ENCODE results near the gene FAM3D.

Gene FAM3D

DNA sequence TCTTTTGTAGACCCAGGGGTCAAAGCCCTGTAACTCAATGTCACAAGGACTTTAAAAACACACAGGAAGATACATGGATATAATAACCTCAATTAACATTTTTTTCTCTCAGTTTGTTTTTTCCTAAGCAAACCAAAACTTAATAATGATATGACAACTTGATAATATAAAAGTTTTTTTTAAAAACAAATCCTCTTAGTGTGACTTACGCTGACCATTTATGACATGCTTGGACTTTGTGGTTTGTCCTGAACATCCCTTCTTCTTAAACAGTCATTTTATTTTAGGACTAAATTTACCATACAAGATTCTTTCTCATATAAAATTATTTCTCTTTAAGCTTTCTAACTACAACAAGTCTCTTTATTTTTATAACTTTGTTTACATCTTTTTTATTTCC is 25.4 kb upstream of the FAM3D start:
- H3K27ac ChIP-seq, result no peak overlapping the region

DNA sequence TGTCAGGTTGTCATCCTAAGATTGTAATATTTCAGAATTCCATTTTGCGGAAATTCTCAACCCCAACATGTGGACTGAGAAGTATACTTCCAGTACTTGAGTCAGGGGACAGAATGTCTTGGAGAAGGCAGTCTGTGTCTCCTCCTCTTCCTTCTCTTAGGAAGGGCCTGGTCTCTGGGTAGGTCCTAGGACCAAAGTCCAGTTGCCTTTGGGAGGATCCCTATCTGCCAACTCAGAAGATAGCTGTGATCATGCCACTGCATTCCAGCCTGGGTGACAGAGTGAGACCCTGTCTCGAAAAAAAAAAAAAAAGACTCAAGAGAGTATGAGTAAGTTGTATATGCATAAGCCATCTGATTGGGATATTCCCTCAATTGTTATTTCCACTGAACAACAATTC is 23.9 kb upstream of the FAM3D start:
- TF ChIP-seq, protein P1, sequence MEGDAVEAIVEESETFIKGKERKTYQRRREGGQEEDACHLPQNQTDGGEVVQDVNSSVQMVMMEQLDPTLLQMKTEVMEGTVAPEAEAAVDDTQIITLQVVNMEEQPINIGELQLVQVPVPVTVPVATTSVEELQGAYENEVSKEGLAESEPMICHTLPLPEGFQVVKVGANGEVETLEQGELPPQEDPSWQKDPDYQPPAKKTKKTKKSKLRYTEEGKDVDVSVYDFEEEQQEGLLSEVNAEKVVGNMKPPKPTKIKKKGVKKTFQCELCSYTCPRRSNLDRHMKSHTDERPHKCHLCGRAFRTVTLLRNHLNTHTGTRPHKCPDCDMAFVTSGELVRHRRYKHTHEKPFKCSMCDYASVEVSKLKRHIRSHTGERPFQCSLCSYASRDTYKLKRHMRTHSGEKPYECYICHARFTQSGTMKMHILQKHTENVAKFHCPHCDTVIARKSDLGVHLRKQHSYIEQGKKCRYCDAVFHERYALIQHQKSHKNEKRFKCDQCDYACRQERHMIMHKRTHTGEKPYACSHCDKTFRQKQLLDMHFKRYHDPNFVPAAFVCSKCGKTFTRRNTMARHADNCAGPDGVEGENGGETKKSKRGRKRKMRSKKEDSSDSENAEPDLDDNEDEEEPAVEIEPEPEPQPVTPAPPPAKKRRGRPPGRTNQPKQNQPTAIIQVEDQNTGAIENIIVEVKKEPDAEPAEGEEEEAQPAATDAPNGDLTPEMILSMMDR (conservative IDR thresholded peaks at IDR 0.05), result no peak
- no peak for TF ChIP-seq ZFX (IDR thresholded peaks at IDR 0.05)
- no peak overlapping the region for H3K27ac ChIP-seq

More for the DNA sequence above, 25.4 kb upstream of the FAM3D start:
- TF ChIP-seq ZFX (IDR thresholded peaks at IDR 0.05), result no peak
- TF ChIP-seq, protein P1 (conservative IDR thresholded peaks at IDR 0.05), result no peak

DNA sequence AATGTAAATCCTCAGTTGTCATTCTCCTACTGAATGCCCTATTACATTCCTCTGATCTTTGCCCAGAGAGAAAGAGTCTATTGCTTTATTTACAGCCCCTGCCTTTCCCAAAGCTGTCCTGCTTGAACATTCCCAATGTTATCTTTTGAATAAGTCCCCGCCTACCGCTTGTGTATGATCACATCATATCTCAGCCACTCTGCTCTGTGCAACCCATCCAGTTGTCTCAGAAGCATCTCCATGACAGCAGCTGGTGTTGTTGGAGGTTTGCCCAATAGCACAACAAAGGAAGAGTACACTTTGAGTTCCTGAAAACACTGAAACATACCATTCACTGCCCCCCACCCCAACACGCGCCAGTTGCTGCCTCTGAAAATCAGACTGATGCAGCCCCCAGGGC is 22.0 kb upstream of the FAM3D start:
- H3K27ac ChIP-seq, result no peak overlapping the region
- TF ChIP-seq, protein P1 (conservative IDR thresholded peaks at IDR 0.05), result no peak
- TF ChIP-seq ZFX (IDR thresholded peaks at IDR 0.05), result no peak

DNA sequence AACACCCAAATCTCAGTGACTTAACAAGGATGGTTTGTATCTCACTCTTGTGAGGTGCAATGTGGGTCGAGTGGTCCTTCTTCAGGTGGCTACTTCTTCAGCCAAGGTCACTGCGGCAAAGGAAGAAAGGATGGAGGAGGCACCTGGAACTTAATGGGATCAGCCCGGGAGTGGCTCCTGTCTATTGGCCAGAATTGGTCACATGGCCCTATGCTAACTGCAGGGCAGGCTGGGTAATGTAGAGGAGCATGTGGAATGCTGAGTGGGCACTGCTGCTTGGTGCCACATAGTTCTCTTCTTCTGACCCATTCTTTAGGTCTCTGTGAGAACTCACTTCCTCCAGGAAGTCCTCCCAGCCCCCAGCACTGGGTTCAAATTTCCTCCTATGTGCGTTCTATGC is 20.3 kb upstream of the FAM3D start:
- H3K27ac ChIP-seq, result no peak overlapping the region
- TF ChIP-seq ZFX (IDR thresholded peaks at IDR 0.05), result no peak
- TF ChIP-seq, protein P1 (conservative IDR thresholded peaks at IDR 0.05), result no peak

DNA sequence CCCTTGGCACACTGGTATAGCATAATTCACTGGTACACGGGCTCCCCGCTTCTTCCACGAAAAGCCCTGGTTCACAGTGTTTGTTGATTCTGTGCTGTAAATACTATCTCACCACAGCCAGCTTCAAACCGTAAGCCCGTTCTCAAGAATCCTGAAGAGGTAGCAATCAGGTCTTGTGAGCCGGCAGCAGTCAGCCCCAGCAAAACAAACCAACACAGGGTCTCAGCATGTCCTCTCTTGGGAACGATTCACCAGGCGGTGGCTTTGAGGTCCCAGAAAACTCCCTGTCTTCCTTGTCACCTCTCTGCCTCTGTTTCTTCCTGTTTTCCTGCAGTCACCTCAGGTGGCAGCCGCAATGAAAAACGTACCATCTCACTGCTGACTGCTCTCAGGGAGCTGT is 19.1 kb upstream of the FAM3D start:
- no peak overlapping the region for H3K27ac ChIP-seq
- no peak for TF ChIP-seq ZFX (IDR thresholded peaks at IDR 0.05)
- TF ChIP-seq, protein P1 (conservative IDR thresholded peaks at IDR 0.05), result no peak

DNA sequence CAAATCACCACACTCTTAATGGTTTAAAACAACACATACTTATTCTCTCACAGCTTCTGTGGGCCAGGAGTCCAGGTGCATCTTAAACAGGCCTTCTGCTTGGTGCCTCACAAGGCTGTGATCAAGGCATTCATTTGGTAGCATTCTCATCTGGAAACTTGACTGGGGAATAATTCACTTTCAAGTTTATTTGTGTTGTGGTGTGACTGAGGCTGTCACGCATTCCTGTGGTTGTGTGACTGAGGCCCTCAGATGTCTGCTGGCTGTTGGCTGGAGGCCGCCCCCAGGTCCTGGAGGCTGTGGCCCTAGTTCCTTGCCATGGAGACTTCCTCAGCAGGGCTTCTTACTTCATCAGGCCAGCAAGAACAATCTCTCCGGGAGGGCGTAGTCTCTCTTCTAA is 16.9 kb upstream of the FAM3D start:
- TF ChIP-seq, protein P1 (conservative IDR thresholded peaks at IDR 0.05), result no peak
- no peak for TF ChIP-seq ZFX (IDR thresholded peaks at IDR 0.05)

DNA sequence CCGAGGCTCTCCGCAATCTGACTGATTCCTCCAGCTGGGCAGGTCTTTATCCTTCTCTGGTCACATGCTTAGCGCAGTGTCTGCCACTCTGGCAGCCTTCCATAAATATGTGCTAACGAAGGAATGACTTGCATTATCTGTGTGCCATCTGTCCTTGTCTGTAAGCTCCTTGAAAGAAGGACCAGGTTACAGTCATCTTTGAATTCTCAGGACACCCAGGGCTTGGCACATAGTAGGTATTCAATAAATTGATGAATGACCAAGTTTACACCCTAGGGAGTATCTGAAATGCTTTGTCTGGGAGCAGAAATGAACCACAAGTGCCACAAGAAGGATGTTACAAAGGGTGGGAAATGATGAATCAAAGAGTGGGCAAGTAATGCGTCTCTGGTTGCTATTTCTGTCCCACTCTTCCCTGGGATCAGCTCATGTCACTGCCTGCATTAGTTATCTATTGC is 16.5 kb upstream of the FAM3D start:
- no peak for TF ChIP-seq ZFX (IDR thresholded peaks at IDR 0.05)
- TF ChIP-seq, protein P1 (conservative IDR thresholded peaks at IDR 0.05), result no peak
- H3K27ac ChIP-seq, result no peak overlapping the region; the same call in 1 of the 2 replicates

More for the DNA sequence above, 16.9 kb upstream of the FAM3D start:
- no peak overlapping the region for H3K27ac ChIP-seq
